ENCODE measurements around the gene CLECL1. TPM values are rescaled to one million over a fixed set of nuclear protein-coding genes. Genes with fewer than 3 reads are reported as not detected.
"Not testable (repeated sequence)": the region's sequence is repeated elsewhere in the genome, so short reads cannot be mapped to it uniquely, and the experiment has no call there.

CLECL1 gene
- total and polyA plus RNA-seq, 2 of the 8 experiments (the other 6 are each of a cell fraction or from before 2014, with no cell fraction given): not detected

DNA sequence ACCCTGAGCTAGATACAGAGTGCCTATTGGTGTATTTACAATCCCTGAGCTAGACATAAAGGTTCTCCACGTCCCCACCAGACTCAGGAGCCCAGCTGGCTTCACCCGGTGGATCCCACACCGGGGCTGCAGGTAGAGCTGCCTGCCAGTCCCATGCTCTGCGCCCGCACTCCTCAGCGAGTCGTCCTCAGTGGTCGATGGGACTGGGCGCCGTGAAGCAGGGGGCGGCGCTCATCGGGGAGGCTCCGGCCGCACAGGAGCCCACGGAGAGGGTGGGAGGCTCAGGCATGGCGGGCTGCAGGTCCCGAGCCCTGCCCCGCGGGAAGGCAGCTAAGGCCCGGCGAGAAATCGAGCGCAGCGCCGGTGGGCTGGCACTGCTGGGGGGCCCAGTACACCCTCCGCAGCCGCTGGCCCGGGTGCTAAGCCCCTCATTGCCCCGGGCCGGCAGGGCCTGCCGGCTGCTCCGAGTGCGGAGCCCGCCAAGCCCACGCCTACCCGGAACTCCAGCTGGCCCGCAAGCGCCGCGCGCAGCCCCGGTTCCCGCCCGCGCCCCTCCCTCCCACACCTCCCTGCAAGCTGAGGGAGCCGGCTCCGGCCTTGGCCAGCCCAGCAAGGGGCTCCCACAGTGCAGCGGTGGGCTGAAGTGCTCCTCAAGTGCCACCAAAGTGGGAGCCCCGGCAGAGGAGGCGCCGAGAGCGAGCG, 6.7 kb upstream of the CLECL1 start:
- H3K79me2 ChIP-seq (ENCODE audit: control insufficient read depth in 1 of 2, insufficient read depth in 2 of 2, low read length in 2 of 2); H2AFZ ChIP-seq (ENCODE audit: low read length); H4K8ac ChIP-seq (ENCODE audit: extremely low read depth, insufficient read depth, low read length); H3K14ac ChIP-seq (ENCODE audit: insufficient read length); FAIRE-seq; H4K91ac ChIP-seq (replicated peaks; ENCODE audit: insufficient read length, low read length); H3K27me3 ChIP-seq (replicated peaks in 1 of 4; ENCODE audit: control insufficient read depth in 3 of 4, extremely low read depth in 1 of 4, insufficient read depth in 3 of 4, low read length in 3 of 4); H3K4me1 ChIP-seq (replicated peaks in 1 of 4; ENCODE audit: control insufficient read depth in 3 of 4, insufficient read depth in 4 of 4, low read length in 3 of 4); H3K9me3 ChIP-seq (ENCODE audit: insufficient read depth in 2 of 2, low read depth in 1 of 2, low read length in 1 of 2); H4K5ac ChIP-seq (ENCODE audit: insufficient read length, low read depth, low read length); H3K4ac ChIP-seq (replicated peaks; ENCODE audit: insufficient read length, low read depth, low read length); H3K79me1 ChIP-seq (ENCODE audit: low read depth, low read length); H3K23ac ChIP-seq (ENCODE audit: insufficient read length); DNase-seq (ENCODE audit: low read depth in 1 of 2, low spot score in 2 of 2); H3K18ac ChIP-seq (ENCODE audit: extremely low read depth, low read length); H2AK5ac ChIP-seq (ENCODE audit: low read depth, low read length); H2BK15ac ChIP-seq (ENCODE audit: low read length); H2BK12ac ChIP-seq (ENCODE audit: low read depth, low read length); H3K56ac ChIP-seq (replicated peaks; ENCODE audit: insufficient read length, low read depth, low read length); H3K27ac ChIP-seq (ENCODE audit: low read depth, low read length); H3K9ac ChIP-seq (replicated peaks in 1 of 4; ENCODE audit: extremely low read depth in 1 of 4, low read depth in 3 of 4, low read length in 3 of 4); H3K36me3 ChIP-seq (ENCODE audit: control insufficient read depth in 2 of 4, insufficient read depth in 4 of 4, low read length in 3 of 4); H3K4me2 ChIP-seq (ENCODE audit: insufficient read depth in 1 of 2, low read depth in 2 of 2, low read length in 2 of 2); H3K4me3 ChIP-seq (ENCODE audit: extremely low read depth in 1 of 4, insufficient read depth in 2 of 4, low read depth in 3 of 4, low read length in 4 of 4); H2BK20ac ChIP-seq (ENCODE audit: low read length); H3K23me2 ChIP-seq (ENCODE audit: low read depth, low read length); H4K20me1 ChIP-seq (replicated peaks in 1 of 2; ENCODE audit: control insufficient read depth in 1 of 2, insufficient read depth in 2 of 2, low read length in 2 of 2); H2BK120ac ChIP-seq (replicated peaks; ENCODE audit: low read depth, low read length); H2BK5ac ChIP-seq (ENCODE audit: low read depth, low read length): not testable (repeated sequence)
- WGBS, 2 experiments (ENCODE audit: extremely low coverage in 1 of 2, insufficient coverage in 1 of 2, insufficient read length in 1 of 2, insufficient replicate concordance in 2 of 2, low coverage in 1 of 2, low lambda C conversion rate in 2 of 2, missing lambda C conversion rate in 1 of 2): 76% methylated on average over 35 of the region's 54 CpGs; no CpG with 5 or more reads in 1 of the 2 experiments
- ChIA-PET POLR2A (ENCODE audit: partially characterized antibody) (interaction anchor here (0.6 to 1.1 kb wide), 2 partner anchors 76 to 92 kb away, joined by 3 read pairs; no protein-coding TSS in a partner anchor), CTCF (ENCODE audit: partially characterized antibody) (interaction anchor here (1.3 to 3.2 kb wide), 4 partner anchors 10 to 58 kb away, joined by 3 to 11 read pairs (median 4); no protein-coding TSS in a partner anchor)

DNA sequence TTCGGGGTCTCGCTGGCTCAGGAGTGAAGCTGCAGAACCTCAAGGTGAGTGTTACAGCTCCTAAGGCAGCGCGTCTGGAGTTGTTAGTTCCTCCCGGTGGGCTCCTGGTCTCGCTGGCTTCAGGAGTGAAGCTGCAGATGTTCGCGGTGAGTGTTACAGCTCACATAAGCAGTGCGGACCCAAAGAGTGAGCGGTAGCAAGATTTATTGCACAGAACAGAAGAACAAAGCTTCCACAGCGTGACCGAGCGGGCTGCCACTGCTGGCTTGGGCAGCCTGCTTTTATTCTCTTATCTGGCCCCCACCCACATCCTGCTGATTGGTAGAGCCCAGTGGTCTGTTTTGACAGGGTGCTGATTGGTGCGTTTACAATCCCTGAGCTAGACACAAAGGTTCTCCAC, 6.0 kb upstream of the CLECL1 start:
- WGBS, 2 experiments (ENCODE audit: extremely low coverage in 1 of 2, insufficient coverage in 1 of 2, insufficient read length in 1 of 2, insufficient replicate concordance in 2 of 2, low coverage in 1 of 2, low lambda C conversion rate in 2 of 2, missing lambda C conversion rate in 1 of 2): 95% methylated on average over 14 of the region's 14 CpGs; no CpG with 5 or more reads in 1 of the 2 experiments
- not testable (repeated sequence) for H2BK5ac ChIP-seq (ENCODE audit: low read depth, low read length); H3K79me1 ChIP-seq (ENCODE audit: low read depth, low read length); FAIRE-seq; H3K79me2 ChIP-seq (ENCODE audit: control insufficient read depth in 1 of 2, insufficient read depth in 2 of 2, low read length in 2 of 2); H4K5ac ChIP-seq (ENCODE audit: insufficient read length, low read depth, low read length); H3K18ac ChIP-seq (ENCODE audit: extremely low read depth, low read length); H3K4ac ChIP-seq (replicated peaks; ENCODE audit: insufficient read length, low read depth, low read length); H2BK15ac ChIP-seq (ENCODE audit: low read length); H3K27me3 ChIP-seq (replicated peaks in 1 of 4; ENCODE audit: control insufficient read depth in 3 of 4, extremely low read depth in 1 of 4, insufficient read depth in 3 of 4, low read length in 3 of 4); H3K4me1 ChIP-seq (replicated peaks in 1 of 4; ENCODE audit: control insufficient read depth in 3 of 4, insufficient read depth in 4 of 4, low read length in 3 of 4); H4K20me1 ChIP-seq (replicated peaks in 1 of 2; ENCODE audit: control insufficient read depth in 1 of 2, insufficient read depth in 2 of 2, low read length in 2 of 2); H3K23ac ChIP-seq (ENCODE audit: insufficient read length); H3K14ac ChIP-seq (ENCODE audit: insufficient read length); H3K56ac ChIP-seq (replicated peaks; ENCODE audit: insufficient read length, low read depth, low read length); H3K4me2 ChIP-seq (ENCODE audit: insufficient read depth in 1 of 2, low read depth in 2 of 2, low read length in 2 of 2); H2BK12ac ChIP-seq (ENCODE audit: low read depth, low read length); H2AK5ac ChIP-seq (ENCODE audit: low read depth, low read length); H2AFZ ChIP-seq (ENCODE audit: low read length); H3K36me3 ChIP-seq (ENCODE audit: control insufficient read depth in 2 of 4, insufficient read depth in 4 of 4, low read length in 3 of 4); H2BK20ac ChIP-seq (ENCODE audit: low read length); H4K91ac ChIP-seq (replicated peaks; ENCODE audit: insufficient read length, low read length); H3K4me3 ChIP-seq (ENCODE audit: extremely low read depth in 1 of 4, insufficient read depth in 2 of 4, low read depth in 3 of 4, low read length in 4 of 4); H3K23me2 ChIP-seq (ENCODE audit: low read depth, low read length); H2BK120ac ChIP-seq (replicated peaks; ENCODE audit: low read depth, low read length); H3K27ac ChIP-seq (ENCODE audit: low read depth, low read length); H3K9me3 ChIP-seq (ENCODE audit: insufficient read depth in 2 of 2, low read depth in 1 of 2, low read length in 1 of 2); H4K8ac ChIP-seq (ENCODE audit: extremely low read depth, insufficient read depth, low read length); DNase-seq (ENCODE audit: low read depth in 1 of 2, low spot score in 2 of 2); H3K9ac ChIP-seq (replicated peaks in 1 of 4; ENCODE audit: extremely low read depth in 1 of 4, low read depth in 3 of 4, low read length in 3 of 4)
- POLR2A ChIA-PET (ENCODE audit: partially characterized antibody): interaction anchor here (1.1 kb wide), 1 partner anchor 91 kb away, joined by 3 read pairs; no protein-coding TSS in a partner anchor
- CTCF ChIA-PET (ENCODE audit: partially characterized antibody): interaction anchor here (1.3 to 3.2 kb wide), 4 partner anchors 9 to 59 kb away, joined by 3 to 11 read pairs (median 4); no protein-coding TSS in a partner anchor
